ENCODE measurements around the gene CLC.
"Not testable (repeated sequence)": the region's sequence is repeated elsewhere in the genome, so short reads cannot be mapped to it uniquely, and the experiment has no call there.

CLC gene

DNA sequence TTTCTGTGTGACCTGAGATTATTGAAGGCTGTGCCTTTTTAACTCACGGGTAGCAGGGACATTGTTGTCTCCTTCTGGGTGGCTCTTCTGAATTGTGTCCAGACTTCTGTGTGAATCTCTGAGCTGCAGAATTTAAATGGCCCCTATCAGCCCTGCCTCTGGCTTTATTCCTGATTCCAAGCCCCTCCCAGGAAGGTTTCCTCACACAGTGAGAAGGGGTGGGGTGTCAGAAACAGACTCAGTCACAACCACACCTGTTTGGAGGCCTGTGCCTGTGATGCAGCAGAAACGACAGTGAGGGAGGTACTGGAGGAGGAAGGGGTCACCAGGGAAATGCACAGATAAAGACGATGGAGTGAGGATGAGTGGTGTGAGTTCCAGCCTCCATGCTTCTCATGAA is at the start of gene CLC:
Gene CLC, minus strand, starts transcription at position 139 of the 400 bp plus-strand sequence. Its CDS starts 77 bp downstream, at position 62.
- DNase-seq, result no peak

DNA sequence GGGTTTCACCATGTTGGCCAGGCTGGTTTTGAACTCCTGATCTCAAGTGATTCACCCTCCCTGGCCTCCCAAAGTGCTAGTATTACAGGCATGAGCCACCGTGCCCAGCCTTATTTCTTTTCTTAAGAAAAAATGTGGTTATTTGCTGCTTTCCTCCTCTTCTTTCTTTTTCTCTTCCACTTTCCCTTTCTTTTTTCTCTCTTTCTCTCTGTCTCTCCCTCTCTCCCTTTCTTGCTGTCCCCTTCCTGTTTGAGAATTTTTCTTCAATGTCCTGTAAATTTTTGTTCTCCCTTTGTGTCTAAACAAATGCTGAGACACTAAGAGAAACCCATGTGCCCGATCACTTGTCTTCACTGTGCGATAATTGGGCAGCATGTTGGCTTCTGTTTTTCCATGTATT is 43.1 kb upstream of the CLC start:
- DNase-seq, result no peak

DNA sequence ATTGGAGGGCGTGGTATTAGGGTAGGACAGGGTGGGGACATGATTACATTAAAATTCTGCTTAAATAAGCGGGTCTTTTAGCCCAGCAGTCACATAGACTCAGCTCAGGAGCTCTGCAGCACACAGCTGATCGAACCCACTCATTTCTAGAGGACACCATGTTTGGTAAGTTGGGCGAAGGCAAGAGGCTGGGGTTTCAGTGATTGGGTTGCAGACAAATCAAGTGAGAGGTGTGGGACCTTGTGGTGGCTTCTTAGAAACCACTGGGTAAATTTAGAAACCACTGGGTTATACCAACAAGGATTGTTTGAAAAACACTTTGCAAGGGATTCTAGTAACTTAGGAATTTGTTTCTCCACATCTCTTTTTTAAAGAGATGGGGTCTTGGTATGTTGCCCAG is 40.9 kb upstream of the CLC start, which contains the start of gene LEUTX:
Gene LEUTX, plus strand, starts transcription at position 92 of the 400 bp plus-strand sequence. Its CDS starts 67 bp downstream, at position 159.
- DNase-seq, result no peak

DNA sequence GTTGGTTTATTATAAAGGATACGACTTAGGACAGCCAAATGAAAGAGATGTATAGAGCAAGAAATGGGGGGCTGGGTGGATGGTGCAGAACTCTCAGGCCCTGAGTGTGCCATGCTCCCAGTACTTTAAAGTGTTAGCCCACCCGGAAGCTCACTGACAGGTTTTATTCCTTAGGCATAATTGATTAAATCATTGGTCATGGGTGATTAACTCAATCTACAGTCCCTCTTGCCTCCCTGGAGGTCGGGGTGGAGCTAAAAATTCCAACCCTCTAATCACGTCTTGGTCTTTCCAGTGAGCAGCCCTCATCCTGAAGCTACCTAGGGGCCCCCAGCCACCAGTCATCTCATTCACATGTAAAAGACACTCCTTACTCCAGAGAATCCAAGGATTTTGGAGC is 31.0 kb upstream of the CLC start:
- no peak for DNase-seq

DNA sequence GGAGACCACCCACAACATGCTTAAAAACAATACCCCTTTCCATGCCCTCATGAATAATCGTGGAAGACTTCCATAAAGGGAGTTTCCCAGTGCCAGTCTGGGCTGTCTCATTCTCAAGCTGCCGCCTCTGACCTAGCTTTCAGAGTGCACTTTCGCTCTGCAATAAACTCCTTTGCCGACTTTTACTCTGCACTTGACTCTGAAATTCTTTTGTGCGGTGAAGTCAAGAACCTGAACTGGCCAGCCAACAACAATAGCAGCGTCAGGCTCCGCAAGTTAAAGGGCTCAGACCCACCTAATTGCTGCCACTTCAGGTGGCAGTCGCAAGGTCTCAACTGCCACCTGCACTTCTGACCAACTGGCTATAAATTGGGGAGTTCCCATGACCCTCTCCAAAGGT is 30.5 kb upstream of the CLC start:
- no peak for DNase-seq

DNA sequence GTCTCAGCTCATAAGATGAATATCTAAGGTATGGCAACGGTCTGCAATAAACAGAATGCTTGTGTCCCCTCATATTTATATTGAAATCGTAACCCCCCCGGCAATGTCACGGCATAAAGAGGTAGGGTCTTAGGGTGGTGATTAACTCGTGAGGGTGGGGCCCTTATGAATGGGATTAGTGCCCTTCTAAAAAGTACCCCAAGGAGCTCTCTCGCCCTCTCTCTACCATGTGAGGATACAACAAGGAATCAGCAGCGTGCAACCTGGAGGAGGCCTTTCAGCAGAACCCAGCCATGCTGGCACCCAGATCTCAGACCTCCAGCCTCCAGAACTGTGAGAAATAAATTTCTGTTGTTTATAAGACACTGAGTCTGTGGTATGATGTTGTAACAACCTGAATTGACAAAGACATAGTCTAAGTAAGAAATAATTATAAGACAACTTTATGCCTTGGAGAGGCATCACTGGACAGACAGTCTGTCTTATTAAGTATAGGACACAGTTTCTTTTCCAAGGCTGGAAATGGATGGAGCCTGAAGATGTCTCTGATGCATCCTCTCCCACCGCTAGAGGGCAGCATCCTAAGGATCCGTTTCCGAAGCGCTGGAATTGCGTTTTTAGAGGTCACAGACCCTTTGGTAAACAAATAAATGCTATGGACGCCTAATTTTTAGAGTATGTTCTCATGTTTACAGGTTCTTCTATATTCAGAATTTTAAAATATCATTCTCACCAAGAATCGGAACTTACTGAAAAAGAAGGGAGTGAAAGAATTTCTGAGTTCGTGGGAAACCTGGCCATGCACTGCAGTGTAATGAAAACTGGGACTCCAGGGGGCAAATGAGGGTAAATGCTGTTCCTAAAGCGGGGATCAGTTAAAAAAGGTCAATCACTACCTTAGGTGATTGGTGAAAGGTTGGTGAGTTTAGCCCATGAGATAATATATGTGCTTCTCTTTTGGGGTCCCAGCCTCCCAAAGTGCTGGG is 27.6 kb upstream of the CLC start:
- peak; percentile 20 for DNase-seq

DNA sequence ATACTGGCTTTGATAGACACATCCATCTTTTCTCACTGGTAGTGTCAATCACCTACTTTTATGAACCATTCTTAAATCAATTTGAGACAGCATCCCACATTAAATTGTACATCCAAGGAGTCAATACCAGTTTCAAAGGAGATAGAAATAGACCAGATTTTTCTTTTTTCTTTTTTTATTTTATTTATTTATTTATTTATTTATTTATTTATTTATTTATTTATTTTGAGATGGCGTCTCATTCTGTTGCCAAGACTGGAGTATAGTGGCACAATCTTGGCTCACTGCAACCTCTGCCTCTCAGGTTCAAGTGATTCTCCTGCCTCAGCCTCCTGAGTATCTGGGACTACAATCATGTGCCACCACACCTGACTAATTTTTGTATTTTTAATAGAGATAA is 24.0 kb upstream of the CLC start:
- not testable (repeated sequence) for DNase-seq

DNA sequence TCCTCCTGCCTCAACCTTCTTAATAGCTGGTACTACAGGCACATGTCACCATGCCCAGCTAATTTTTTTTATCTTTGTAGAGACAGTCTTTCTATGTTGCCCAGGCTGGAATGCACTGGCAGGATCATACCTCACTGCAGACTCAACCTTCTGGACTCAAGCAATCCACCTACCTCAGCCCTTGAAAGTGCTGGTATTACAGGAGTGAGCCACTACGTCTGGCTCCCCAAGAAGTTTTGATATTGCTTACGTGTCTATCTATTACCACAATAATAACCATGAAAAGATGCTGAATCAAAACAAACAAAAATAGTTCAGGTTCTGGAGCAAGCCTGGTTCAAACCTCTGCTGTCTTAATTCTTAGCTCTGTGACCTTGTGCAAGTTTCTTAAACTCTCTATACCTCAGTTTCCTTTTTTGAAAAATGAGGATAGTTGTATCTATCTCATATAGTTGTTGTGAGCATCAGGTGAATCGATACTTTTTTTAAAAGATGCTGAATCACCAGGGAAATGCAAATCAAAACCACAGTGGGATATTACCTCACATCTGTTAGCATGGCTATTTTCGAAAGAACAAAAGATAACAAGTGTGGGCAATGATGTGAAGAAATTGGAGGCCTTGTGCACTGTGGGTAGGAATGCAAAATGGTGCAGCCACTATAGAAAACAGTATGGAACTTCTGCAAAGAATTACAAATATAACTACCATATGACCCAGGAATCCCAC is 21.8 kb upstream of the CLC start:
- DNase-seq, result no peak

DNA sequence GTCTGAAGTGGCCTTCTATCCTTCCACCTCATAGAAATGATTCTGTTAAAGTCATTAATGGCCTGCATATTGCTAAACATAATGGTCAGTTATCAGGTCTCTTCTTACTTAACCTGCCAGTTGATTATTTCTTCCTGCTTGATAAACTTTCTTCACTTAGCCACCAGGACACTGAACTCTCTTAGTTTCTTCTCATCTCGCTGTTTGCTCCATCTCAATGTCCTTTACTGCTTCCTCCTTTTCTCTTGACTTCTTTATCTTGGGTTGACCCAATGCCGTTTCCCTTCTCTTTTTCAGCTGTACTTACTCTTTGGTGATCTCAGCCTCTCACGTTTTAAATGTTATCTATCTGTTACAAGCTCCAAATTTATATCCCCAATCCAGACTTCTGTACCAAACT is 17.1 kb upstream of the CLC start:
- DNase-seq, result no peak

DNA sequence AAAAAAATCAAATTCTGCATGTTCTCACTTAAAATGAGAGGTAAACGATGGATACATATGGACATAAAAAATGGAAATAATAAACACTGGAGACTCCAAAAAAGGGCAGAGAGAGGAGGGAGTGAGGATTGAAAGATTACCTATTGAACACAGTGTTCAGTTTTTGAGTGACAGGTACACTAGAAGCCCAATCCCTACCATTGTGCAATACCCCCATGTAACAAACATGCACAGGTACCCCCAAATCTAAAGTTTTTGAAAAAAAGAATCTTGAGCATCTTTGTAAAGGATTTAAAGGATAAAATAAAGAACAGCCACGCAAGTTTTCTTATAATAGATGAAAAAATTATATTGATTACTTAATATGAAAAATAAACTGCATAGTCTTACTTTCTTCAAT is 16.7 kb upstream of the CLC start:
- no peak for DNase-seq

DNA sequence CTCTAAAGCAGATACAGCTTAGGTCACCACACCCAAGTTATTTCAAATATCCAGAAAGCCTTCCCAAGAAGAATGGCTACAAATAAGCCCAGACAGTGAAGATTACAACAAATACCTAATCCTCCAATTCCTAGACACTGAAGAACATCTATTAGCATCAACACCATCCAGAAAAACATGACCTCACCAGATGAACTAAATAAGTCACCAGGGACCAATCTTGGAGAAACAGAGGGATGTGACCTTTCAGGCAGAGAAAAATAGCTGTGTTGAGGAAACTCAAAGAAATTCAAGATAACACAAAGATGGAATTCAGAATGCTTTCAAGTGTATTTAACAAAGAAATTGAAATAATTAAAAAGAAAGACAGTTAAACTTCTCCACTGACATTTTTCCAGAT is 15.0 kb upstream of the CLC start:
- no peak for DNase-seq

DNA sequence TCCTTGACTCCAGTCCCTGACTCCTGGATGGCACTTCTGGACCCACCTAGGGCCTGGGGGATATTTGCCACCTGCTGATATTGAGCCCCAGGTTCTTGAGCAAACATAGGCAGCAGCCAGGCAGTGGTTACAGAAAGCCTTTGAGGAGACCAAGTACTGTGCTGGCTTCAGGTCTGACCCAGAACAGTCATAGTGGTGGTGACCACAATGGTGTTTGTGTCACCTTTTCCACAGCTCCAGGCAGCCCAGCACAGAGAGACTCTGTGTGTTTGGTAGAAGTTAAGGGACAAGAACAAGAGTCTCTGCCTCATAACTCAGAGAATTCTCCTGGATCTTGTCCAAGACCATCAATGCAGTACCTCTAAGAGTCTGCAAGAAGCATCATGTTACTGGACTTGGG is 14.6 kb upstream of the CLC start:
- no peak for DNase-seq

DNA sequence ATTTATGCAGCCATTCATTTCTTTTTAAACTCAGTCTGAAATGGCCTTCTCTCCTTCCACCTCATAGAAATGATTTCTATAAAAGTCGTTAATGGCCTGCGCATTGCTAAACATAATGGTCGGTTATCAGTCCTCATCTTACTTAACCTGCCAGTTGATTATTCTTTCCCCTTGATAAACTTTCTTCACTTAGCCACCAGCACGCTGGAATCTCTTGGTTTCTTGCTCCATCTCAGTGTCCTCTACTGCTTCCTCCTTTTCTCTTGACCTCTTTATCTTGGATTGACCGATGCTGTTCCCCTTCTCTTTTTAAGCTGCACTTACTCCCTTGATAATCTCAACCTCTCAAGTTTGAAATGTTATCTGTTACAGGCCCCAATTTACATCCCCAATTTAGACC is 12.2 kb upstream of the CLC start:
- no peak for DNase-seq

DNA sequence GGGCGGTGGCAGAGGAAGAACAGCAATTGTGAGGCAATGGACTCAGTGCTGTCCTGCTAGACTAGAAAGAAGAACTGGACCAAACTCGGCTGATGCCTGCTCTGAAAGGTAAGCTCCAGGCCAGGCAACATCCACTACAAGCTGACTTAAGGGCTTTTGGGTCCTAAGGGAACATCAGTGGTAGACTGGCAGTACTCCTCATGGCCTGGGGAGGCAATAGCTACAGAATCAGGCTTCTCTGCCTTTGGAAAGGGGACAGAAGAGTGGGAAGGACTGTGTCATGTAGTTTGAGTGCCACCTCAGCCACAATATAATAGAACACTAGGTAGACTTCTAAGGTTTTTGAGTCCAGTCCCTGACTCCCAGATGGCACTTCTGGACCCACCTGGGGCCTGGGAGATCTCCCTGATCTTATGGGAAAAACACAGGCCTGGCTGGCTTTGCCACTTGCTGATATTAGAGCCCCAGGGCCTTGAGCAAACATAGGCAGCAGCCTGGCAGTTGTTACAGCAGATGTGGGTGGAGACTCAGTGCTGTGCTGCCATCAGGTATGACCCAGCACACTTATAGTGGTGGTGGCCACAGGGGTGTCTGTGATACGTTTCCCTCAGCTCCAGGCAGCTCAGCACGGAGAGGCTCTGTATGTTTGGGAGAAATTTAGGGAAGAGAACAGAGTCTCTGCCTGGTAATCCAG is 9.2 kb upstream of the CLC start:
- no peak for DNase-seq

DNA sequence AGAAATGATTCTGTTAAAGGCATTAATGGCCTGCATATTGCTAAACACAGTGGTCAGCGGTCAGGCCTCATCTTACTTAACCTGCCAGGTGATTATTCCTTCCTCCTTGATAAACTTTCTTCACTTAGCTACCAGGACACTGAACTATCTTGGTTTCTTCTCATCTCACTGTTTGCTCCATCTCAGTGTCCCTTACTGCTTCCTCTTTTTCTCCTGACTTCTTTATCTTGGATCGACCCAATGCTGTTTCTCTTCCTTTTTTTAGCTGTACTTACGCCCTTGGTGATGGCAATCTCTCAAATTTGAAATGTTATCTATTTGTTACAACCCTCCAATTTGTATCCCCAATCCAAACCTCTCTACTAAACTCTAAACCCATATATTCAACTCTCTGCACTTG is 7.8 kb upstream of the CLC start:
- no peak for DNase-seq

DNA sequence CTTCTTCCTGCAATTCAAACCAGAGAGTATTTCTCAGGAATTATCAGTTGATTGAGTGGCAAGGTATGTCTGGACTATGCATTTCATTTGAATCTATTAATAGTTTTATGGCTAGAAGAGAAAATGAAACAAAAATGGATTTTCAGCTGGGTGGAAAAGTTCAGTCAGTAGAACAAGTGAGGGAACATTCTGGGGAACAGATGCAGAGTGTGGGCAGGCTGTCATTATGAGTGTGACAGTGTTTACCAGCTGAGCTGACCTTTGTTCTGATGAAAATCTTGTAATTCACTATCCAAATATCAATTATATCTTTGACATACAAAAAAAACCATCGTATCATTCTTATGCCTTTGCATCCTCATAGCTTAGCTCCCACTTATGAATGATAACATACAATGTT is 2.6 kb upstream of the CLC start:
- no peak for DNase-seq

DNA sequence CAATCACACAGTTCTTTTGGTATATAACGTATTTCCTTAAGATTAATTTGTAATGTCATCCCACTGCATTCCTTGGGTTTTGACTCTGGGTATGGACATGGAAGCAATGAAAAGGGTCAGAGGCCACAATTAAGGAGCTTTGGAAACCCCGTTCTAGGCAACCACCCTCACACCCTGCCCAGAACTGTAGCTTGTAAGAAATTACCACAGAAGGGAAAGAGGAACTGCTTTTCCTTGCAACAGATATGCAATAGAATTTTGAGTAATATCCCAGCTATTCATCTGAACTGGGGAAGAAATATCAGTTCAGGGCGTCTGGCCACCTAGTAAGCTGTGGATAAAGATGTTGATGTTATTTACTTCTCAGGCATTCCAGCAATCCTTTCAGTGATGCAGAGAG is 985 bp upstream of the CLC start:
- no peak for DNase-seq

DNA sequence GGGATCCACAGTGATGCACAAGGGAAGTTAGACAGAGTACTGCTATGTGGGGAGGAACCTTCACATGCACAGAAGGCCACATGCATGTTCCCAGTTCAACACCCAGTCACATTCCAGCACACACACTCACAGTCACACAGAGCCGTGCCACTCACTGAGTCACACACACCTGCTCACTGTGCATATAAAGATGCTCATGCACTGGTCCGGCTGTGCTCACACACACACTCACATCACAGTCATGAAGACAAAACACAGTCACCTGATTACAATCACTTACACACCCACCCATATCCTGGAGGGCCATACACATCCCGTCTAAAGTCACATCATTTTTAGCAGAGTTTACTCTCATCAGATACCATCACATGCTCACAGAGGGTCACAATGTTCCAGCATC is 478 bp downstream of the CLC start:
- no peak for DNase-seq

DNA sequence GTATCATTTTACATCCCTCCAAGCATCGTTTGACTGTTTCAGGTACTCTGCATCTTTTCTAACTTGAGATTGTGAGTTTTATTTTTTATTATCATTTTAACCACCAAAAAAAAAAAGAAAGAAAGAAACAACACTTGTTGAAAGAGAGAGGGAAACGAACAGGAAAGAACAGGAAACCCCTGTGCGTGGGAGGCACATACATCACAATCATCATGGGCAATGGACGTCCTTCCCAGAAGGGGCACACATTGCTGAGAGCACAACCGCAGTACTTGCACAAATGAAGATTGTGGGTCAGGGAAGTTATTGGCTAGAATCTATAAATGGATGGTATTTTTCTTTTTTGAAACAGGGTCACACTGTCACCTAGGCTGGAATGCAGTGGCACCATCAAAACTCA is 1.7 kb downstream of the CLC start:
- DNase-seq, result no peak

DNA sequence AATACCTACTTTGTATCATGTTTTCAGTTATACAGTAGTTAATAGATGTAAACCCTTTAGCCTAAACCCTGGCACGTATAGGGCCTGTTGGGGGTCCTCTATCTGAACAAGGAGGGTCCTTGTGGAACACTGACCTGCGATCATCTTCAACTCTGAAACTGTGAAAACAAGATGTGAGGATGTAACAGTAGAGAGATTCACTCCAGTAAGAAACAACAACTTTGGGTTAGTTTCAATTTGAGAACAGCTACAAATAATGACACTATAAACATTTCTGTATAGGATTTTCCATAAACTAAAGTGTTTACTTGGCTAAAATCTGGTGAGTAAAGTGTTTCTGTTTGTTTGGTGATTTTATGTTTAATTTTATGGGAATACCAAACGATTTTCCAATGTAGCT is 2.1 kb downstream of the CLC start:
- no peak for DNase-seq

DNA sequence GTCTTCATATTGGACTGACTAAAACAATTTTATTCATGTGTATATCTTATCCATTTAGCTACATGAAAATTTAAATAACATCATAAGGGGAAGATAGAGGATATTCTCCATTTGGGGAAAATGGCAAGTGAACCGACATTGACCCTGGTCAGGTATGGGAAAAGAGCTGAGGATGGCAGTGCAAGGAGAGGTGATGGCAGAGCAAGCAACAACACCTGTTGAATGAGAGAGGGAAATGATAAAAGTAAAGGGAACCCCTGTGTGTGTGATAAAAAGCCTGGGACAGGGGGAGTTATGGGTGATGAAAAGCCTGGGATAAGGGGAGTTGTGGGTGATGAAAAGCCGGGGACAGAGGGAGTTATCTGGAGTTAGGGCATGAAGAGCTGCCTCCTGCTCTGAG is 4.0 kb downstream of the CLC start:
- DNase-seq, result no peak

DNA sequence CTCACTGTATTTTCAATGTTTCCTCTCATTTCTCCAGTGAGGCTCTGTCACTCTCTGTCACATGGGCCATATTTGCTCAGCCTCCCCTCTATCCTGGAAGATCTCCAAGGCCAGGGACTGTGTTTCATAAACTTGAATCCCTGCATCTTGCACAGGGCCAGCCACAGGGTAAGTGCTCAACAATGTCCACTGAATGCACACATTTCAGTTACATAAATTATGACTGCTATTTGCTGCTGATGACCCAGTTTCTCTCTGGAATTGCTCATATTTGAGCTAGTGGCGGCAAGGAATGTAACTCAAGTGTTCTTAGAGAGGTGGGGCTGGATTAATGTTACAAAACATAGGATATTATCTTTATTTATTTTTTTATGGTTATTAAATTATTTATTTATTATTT is 6.1 kb downstream of the CLC start:
- no peak for DNase-seq

DNA sequence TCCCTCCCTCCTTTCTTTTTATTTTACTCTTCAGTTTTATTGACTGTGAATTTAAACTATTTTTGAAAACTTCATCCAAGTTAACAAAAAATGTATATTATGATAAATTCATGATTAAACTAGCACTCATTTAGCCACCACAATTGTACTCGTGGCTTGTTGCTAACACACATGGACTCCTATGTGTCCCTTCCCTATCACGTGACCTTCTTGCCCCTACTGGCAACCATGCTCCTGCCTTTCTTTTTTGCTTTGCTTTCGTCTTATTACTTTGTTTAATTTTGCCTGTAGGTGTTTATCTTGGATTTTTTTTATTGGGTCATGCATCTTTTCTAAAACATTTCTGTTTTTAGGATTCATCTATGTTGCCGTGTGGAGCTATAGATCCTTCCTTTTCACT is 8.2 kb downstream of the CLC start:
- no peak for DNase-seq

DNA sequence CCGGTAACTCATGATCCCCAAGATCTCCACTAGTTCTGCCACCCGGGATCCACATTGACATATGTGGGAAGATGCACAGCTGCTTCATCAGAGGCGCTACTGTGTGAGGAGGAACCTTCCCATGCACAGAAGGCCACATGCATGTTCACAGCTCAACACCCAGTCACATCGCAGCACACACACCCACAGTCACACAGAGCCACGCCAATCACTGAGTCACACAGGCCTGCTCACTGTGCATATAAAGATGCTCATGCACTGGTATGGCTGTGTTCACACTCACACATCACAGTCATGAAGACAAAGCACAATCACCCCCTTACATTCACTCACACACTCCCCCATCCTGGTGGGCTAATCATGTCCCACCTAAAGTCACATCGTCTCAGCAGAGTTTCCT is 9.8 kb downstream of the CLC start:
- no peak for DNase-seq
